Measurements from ENCODE around the gene ARHGEF17.
A peak's percentile ranks its signal among the peaks of the same experiment; 100 is the strongest.

ARHGEF17 gene

GRCh38 chr11:73340164-73340563, 32.1 kb downstream of the ARHGEF17 start:
- intact Hi-C loops (cut with DNase I): no loop called here
- DNase-seq: no peak

- intact Hi-C loops (cut with DNase I): no loop called here
- peak in 27 of 42 donors; percentile 25 to 72 (median 54) for DNase-seq
These were observed 34.6 kb downstream of the ARHGEF17 start for GRCh38 chr11:73342633-73343032.

- intact Hi-C loops (cut with DNase I): no loop called here
- DNase-seq: peak in 18 of 42 donors; percentile 25 to 66 (median 49)
These were observed 35.2 kb downstream of the ARHGEF17 start for GRCh38 chr11:73343076-73343873.

- DNase-seq: peak; percentile 57 to 93 (median 84)
- intact Hi-C loops (cut with DNase I): no loop called here
These were observed 36.1 kb downstream of the ARHGEF17 start for GRCh38 chr11:73344191-73344607.

- intact Hi-C loops (cut with DNase I): no loop called here
- DNase-seq: no peak
These were observed 37.5 kb downstream of the ARHGEF17 start for GRCh38 chr11:73345481-73346160.

- no peak for DNase-seq
- intact Hi-C loops (cut with DNase I): no loop called here
These were observed 38.3 kb downstream of the ARHGEF17 start for GRCh38 chr11:73346186-73346935.

GRCh38 chr11:73347067-73347466, 39.0 kb downstream of the ARHGEF17 start:
- no peak for DNase-seq
- intact Hi-C loops (cut with DNase I): no loop called here

GRCh38 chr11:73348838-73349237, 40.8 kb downstream of the ARHGEF17 start:
- DNase-seq: no peak
- intact Hi-C loops (cut with DNase I): no loop called here

- intact Hi-C loops (cut with DNase I): no loop called here
- DNase-seq: no peak
These were observed 41.6 kb downstream of the ARHGEF17 start for GRCh38 chr11:73349633-73350032.

- intact Hi-C loops (cut with DNase I): no loop called here
- peak in 40 of 42 donors; percentile 28 to 84 (median 64) for DNase-seq
These were observed 43.0 kb downstream of the ARHGEF17 start for GRCh38 chr11:73350908-73351636.

- DNase-seq: no peak
- intact Hi-C loops (cut with DNase I): loop anchor here (2.0 kb wide), 1 partner anchor 39 kb away; no protein-coding TSS in a partner anchor
These were observed 45.3 kb downstream of the ARHGEF17 start for GRCh38 chr11:73353422-73353821.

GRCh38 chr11:73355109-73355508, 47.0 kb downstream of the ARHGEF17 start:
- no peak for DNase-seq
- intact Hi-C loops (cut with DNase I): no loop called here

- intact Hi-C loops (cut with DNase I): no loop called here
- peak in 4 of 42 donors; percentile 39 to 62 (median 54) for DNase-seq
These were observed 49.1 kb downstream of the ARHGEF17 start for GRCh38 chr11:73356979-73357860.

GRCh38 chr11:73358071-73358470, 50.0 kb downstream of the ARHGEF17 start:
- intact Hi-C loops (cut with DNase I): no loop called here
- no peak for DNase-seq

- DNase-seq: peak in 8 of 42 donors; percentile 23 to 65 (median 45)
- intact Hi-C loops (cut with DNase I): no loop called here
These were observed 51.3 kb downstream of the ARHGEF17 start for GRCh38 chr11:73359341-73359740.

- DNase-seq: peak in 13 of 42 donors; percentile 27 to 72 (median 55)
- intact Hi-C loops (cut with DNase I): no loop called here
These were observed 52.1 kb downstream of the ARHGEF17 start for GRCh38 chr11:73359930-73360742.

- intact Hi-C loops (cut with DNase I): no loop called here
- DNase-seq: no peak
These were observed 52.8 kb downstream of the ARHGEF17 start for GRCh38 chr11:73360743-73361369.
